NCI-H748 (cell line): ENCODE measurements around the gene TTC7B.
A peak's percentile ranks its signal among the peaks of the same experiment; 100 is the strongest.

ENCODE experiments used
- DNase-seq: peaks from one replicate; lab custom pipeline; 2025; ENCODE audit not compliant: unreplicated experiment; lab: John Stamatoyannopoulos, UW

TTC7B gene

DNA sequence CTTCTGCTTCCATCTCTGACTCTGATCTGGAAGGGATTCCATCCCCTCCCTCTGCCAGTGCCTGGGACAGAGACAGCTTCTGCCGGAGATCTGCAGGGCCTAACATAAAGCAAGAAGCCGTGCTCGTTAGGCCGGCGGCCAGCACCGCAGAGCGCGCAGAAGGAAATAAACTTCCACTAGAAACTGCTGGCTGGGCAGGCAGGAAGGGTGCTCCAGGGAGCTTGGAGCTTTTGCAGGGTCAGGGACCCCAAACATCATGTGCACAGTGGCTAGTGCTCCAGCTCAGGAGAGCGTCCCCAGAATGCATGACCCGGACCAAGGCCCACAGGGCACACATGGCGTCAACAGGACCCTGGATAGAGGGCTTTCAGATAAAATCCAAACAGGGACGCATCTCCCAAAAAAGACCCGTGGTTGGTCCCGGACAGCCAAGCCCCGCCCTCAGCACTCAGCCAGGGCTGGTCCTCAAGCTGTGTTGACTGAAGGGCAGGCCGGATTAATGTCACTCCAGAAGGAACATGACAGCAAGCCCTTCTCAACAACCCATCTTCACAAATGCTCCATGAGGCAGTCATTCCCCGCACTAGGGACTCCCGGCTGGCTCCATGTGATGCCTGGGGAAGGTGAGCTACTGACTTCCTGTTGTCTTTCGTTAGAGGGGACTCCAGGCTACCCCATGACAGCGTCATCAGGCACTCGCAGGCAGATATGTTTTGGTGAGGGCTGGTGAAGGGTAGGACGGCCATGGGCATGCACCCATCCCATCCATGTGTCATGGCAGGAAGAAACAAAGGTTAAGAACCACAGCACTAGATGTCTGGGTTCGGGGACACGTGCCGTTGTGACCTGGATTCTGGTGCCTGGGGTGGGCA is 297.9 kb downstream of the TTC7B start:
- no peak for DNase-seq

DNA sequence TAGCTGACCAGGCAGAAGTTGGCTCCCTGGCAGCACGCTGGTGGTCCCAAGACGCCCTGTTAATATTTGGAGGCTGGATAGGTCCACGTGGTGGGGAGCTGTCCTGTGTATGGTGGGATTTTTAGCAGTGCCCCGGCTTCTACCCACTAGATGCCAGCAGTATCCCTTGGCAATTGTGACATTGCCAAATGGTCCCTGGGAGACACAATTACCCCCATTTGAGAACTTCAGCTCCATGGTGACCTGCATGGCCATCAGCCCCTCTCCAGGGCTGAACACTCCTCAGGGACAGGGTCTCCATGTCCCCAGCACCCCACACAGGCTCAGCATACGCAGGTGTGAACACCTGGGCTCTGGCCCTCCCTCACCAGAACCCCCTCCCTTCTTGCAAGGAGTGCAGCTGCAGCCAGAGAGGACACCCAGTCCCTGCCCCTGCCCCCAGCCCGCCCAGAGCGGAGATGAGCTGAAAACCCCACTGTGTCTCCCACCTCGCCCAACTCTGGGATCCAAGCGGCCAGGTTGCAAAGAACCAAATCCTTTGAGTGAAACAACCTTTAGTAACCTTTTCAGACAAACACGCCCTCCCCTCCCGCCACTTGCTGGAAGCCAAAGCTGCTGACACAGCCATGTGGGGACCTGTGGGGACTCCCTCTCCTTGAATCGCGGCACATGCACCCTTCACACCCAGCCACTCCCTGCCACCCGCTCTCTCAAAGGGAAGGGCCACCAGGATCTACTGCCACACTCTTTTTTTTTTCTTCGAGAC is 299.0 kb downstream of the TTC7B start:
- peak; percentile 45 for DNase-seq

DNA sequence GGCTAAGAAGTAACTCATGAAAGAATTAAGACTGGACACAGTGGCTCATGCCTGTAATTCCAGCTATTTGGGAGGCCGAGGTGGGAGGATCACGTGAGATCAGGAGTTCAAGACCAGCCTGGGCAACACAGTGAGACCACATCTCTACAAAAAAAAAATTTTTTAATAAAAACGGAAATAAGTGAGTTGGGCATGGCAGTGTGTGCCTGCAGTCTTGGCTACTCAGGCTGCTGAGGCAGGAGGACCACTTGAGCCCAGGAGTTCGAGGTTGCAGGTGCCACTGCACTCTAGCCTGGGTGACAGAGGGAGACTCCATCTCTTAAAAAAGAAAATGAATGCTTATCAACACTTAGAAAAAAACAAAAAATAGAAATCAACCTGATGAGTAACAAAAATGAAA is 301.7 kb downstream of the TTC7B start:
- DNase-seq, result no peak

DNA sequence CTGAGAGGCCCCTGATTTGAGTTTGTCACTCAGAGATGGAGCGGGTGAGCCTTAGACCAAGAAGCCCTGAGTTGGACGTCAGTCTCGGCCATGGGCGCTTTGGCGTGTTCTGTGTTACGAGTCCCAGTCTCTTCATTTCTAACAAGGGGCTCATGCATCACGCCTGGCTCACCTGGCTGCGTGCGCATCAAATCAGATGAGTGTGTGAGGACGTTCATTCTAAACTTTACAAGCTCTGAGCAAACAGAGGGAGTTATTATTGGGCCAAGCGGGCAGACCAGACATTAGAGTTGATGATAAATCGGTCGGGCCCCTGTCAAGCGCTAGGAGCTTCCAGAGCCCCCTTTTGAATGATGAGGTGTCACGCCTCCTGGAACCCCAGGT is 302.2 kb downstream of the TTC7B start:
- DNase-seq, result peak; percentile 91

DNA sequence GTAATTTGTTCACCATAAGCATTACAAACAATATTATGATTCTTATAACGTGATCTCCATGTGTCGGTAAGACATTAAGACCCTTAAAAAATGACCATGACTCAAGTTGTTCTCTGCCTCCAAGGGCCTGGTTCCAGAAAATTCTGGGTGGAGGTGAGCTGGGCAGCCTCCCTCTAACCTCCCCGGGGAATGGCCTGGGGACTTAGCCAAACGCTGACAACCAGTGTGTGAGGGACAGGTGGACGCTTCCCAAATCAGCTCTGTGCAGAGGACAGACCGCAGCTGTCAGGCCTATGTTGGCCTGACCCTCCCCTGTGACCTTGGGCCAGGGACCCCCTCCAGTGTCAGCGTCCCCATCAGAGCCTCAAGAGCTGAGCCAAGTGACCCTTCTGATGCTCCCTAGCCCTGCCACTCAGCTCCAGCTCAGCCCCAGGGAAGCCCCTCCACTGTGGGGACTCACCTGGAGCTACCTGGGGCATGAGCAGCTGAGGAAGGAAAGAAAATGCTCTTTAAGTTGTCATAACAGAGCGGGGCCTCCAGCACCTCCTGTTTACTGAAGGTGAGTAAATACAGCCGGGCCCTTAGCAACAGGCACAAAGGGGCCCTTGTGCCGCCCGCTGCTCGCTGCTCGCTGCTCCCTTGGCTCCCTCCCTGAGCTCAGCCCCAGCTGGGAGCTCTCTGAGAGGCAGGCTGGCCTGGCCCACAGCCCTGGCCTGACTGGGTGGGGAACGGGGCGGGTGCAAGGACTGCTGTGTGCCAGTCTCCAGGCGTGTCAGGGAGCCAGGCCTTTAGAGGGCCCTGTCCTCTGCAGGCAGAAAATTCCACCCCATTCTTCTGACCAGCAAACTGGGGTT is 302.8 kb downstream of the TTC7B start:
- DNase-seq, result peak; percentile 99

DNA sequence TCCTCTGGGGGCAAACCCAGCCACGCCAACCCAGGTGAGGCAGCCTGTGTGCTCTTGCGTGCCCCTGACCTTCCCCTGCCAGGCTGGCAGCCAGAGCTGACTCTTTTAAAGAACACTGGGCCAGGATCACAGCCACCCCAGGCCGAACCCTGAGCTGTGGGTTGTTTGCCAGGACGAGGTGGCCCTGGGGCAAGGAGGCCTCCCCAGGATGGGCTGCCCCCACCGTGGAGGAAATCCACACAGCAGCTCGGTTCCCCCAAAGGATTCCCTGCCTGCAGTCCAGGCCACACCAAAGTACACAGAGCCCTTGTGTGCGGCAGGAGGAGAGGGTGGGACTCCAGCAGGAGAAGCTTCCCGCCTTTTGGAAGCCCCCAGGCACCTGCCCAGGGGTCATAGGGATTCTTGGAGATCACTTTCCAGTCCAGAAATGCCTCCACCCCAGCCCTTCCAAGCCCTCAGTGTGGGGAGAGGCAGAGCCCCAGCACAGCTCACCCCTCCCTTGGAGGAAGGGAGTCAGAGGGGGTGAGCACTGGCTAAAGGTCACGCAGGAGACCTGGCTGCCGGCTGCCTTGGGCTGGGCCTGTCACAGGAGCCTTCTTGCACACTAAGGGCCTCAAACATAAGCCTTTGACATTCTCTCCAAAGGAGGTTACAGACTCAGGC is 303.8 kb downstream of the TTC7B start:
- peak; percentile 78 for DNase-seq

DNA sequence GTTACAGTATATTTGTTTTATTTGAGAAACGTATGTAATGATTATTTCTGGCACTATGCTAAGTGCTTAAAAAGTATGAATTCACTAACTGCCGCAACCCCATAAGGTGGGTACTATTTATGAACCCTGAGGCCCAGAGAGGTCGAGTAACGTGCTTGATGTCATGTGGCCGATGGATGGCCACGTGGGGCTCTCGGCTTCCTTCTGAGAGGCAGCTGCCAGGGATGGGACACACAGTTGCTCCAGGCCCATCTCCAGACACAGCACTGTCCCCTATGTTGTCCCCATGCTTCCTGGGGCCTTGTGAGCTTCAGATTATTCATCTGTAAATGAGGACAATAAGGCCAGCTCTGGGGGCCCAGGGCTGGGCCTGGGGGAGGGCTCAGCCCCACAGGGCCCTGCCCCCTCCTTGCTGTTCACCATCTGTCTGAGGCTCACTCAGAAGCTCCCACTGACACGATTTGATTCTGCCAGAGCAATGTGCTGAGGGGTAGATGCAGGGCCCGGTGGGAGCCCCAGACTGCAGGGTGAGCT is 304.4 kb downstream of the TTC7B start:
- no peak for DNase-seq

DNA sequence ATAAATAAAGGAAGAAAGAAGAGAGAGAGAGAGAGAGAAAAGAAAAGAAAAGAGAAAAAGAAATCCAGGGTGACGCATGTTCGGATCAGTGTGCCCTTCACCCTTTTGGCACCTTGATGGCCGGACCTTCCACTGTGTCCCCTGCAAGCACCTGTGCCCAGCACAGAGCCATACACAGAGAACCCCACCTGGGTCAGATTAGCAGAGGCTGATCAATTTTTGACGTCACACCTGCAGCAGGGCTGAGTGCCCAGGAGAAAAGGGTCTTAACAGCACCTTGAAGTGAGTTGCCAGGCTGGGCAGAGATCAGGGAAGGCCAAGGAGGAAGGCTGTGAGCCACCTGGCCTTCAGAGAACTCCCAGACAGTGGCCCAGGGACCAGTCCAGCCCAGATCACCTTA is 305.0 kb downstream of the TTC7B start:
- no peak for DNase-seq

DNA sequence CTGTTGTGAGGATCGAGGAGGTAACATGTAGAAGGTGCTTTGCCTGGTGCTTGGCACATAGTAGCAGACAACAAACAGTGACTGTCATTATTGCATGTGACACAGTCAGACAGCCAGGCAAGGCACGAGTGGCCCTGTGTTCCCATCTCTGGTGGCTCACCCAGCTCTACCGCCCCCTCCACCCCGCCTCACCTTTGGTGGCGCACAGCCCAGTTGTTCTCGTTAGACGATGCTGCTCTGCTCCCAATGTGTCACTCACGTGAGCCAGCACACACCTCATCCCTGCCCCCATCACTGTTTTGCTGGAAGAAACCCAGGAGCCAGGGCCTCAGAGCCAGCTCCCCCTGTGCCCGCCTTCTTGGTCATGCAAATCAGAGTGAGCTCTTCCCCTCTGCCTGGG is 306.1 kb downstream of the TTC7B start:
- peak; percentile 66 for DNase-seq

DNA sequence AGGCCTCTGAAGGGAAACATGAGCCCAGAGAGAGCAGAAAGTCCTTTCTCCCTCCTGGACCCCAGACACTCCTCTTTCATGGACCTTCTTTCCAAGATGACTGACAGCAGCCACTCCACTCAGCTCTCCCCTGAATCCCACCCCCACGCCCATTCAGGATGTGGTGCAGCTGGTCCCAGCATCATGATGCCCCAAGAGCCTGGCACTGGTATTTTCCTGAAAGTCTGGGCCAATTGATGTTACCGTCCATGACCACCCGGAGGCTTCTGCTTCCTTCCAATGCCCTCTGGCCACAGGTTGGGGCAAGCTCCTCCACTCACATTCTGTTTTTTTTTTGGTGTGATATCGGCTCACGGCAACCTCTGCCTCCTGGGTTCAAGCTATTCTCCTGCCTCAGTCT is 306.8 kb downstream of the TTC7B start:
- no peak for DNase-seq

DNA sequence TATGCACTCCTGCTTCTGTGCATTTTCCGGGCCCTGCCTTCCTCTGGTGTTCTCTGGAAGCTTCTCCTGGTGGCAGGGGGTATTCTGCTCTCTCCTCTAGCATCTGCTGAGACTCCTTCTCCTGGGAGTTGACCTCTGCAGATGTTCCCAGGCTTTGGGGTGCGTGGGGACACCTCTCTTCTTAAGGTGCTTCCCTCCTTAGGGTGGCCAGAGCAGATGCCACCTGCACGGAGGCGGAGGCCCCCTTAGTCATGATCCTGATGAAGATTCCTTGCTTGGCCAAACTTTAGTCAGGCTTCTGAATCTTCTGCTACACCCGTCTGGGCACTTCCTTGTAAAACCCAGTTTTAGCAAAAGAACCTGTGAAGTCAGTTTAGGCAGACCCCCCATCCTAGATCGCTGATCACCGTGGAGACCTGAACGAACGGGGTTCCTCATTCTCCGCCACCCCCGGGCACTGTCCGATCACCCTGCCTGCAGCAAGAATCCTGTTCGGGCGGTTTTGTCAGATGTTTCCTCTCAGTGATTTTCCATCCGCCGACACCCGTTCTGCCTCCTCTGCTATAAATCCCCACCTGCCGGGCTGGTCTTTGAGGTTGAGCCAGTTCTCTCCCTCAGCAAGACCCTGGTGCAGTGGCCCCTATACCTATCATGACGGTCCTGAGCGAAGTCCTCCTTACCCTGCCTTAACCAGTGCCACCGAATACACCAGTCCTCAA is 307.5 kb downstream of the TTC7B start:
- peak; percentile 38 for DNase-seq

DNA sequence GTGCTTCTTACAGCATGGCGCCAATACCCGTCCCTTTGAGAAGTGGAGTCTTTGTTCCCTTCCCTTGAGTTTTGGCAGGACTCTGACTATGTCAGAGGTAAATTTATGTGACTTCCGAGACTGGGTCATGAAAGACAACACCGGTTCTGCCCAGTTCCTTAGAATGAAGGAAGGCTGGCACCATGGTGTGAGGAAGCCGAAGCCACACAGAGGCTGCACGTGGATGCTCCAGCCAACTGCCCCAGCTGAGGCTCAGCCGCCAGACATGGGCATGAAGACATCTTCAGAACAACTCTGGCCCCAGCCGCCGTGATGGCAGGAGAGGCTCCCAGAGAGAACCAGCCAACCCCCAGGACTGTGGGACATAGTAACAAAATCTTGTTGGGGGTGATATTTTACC is 308.2 kb downstream of the TTC7B start:
- DNase-seq, result no peak

DNA sequence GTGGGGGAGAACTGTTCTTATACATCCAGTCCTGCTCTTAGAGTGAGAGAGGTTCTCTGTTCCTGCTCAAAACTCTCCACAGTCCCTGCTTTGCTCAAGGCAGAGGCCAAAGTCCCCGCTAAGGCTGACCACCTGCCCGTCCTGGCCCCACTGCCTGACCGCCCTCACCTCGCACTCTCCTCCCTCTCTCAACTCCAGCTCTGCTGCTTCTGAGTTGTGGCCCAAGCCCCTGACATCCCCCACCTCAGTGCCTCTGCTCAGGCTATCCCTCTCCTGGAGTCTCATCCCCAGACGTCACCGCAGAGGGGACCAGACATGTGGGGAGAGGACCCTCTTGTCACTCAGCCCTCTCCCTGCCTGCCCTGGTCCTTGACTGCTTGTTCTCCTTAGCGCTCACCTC is 308.8 kb downstream of the TTC7B start:
- no peak for DNase-seq

DNA sequence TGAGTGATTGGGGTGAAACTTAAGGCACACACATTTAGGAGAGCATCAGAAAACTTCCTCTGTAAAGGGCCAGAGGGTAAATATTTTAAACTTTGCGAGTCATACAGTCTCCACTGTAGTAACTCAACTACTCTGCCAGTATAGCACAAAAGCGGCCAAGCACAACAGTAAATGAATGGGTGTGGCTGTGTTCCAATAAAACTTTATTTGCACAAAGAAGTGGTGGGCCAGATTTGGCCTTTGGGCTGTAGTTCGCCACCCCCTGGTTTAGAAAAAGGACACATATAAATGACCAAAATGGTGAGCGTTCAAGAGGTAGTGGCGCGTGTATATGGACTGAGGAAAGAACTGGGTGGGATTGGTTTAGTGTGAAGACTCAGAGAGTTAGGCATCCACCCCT is 309.5 kb downstream of the TTC7B start:
- no peak for DNase-seq

DNA sequence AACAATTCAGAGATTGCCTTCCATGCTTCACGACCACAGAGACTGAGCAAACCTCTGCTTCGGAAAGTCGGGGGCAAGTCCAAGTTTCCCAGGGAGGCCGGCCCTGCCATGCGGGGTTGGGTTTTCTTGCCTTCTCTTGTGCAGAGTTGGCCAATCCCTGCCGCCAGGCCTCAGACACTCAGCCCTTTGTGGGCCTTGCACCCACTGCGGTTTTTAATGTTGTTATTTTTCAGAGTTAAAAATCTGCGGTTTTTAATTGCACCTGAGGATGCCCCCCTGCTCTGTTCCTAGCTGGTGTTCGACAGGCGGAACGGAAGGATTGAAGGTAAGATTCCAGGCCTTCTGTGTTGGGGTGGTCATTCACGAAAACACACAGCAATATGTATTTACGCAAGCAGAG is 310.7 kb downstream of the TTC7B start:
- no peak for DNase-seq

DNA sequence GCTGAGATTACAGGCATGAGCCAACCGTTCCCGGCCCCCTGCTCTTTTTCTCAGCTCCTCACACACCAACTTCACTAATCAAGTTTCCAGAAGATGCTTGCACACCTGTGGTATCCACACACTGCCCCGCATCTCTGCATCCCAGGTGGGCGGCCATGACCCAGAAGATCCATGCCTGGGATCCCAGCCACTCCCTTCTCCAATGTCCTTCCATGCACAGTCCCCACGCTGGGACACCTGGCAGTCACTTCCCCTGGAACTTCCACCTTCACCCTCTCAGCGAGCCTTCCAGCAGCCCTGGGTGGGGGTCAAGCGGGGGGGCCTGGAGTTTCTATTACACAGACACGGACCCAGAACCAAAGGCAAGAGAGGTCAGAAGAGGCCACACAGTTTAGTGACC is 311.6 kb downstream of the TTC7B start:
- no peak for DNase-seq

DNA sequence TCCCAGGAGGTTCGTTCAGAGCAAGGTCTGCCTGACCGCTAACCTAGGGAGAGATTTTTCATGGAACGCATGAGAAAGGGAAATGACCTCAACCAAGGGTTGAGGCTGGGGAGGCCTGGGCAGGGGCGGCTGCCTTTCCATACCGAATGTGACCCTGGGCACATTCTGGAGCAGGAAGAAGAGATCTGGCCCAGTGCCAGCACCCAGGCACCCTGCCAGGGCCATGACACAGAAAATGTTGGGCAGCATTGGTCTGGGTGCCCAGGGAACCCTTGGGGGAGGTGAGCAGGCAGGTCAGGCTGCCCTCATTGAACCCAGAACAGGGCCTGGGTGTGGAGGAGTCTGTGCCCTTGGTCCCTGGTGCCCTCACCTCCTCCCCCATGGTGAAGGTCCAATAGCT is 312.6 kb downstream of the TTC7B start:
- DNase-seq, result no peak

DNA sequence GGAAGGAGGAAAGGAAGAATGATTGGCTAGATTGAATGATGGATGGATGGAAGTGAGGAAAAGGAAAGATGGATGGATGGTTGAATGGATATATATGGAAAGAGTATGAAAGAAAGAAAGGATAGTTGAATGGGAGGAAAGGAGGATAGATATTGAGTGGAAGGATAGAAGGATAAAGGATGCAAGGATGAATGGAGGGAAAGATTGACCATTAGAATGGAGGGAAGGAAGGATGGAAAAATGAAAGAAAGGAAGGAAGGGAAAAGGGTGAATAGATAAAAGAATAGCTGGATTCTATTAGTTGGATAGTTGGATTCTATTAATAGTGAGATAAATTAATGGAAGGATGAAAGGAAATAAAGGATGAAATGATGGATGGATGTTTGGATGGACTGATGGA is 313.5 kb downstream of the TTC7B start:
- no peak for DNase-seq

DNA sequence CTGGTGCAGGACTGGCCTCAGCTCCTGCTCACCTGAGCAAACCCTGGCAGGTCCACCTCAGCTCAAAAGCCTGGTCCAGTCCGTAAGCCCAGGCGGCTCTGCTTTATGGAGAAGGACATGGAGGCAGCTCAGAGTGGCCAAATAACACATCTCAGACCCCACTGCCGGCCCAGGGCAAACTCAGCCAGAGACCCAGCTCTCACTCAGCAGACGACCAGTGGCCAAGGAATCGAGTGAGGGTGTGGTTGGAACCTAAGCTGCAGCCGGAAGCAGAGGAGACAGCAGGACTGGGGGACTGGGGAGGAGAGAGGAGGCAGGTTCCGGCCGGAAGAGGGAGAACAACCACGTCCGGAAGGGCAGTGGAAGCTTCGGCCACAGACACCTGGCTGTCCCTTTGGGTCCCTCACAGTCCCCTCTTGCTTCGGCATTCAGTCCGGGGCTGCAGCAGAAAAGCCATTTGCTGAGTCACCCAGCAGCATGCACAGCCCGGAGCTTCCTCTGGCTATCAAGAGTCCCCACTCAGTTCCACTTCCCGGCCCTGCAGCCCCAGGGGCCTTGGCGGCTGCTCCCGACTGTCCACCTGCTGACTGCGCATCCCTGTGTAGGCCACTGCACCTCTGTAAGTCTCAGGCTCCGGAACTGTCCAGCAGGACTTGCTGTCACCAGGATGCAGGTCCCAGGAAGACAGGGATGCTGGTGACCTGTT is 315.4 kb downstream of the TTC7B start:
- no peak for DNase-seq
